CD4-positive, alpha-beta T cell (primary cell): ENCODE data around the gene RANGAP1. TPM values are rescaled to one million over a fixed set of nuclear protein-coding genes. Genes with fewer than 3 reads are reported as not detected.

Experiments
- ATAC-seq: fragments of 200-7000 bp; cut with Tn5 transposase; one replicate; pipeline ENCODE4 v1.10.0; 2022; ENCODE audit warnings: mild to moderate bottlenecking; ENCODE audit not compliant: poor library complexity
- CTCF ChIA-PET: fragments of 350-600 bp; sonication (Branson Sonifier 250); formaldehyde crosslinking; loops from one replicate; lab custom pipeline; 2021; ENCODE audit warnings: antibody characterized with exemption, inconsistent platforms; lab: Charles Lee
- POLR2A ChIA-PET: fragments of 350-600 bp; sonication (Branson Sonifier 250); formaldehyde crosslinking; loops from one replicate; lab custom pipeline; 2021; ENCODE audit warnings: antibody characterized with exemption, inconsistent platforms; lab: Charles Lee
- DNase-seq, 14 experiments: peaks; one replicate each; pipeline ENCODE4 v3.0.0-alpha.2; 2013 to 2020; ENCODE audit warnings: mixed read lengths in 2 of 14
- H3K27ac ChIP-seq, 2 donors: one replicate each; pipeline versions ENCODE4 v1.5.1 to v1.7.0; 2013; ENCODE audit warnings: low read length in 2 of 2, low read depth in 1 of 2, mild to moderate bottlenecking in 1 of 2
- H3K27me3 ChIP-seq, 2 experiments: 1 replicate in 1 of 2; 2 replicates in 1 of 2; pipeline versions ENCODE4 v1.6.1 to v1.7.0; 2013; ENCODE audit warnings: low read length in 2 of 2, control low read depth in 1 of 2, mild to moderate bottlenecking in 1 of 2, moderate library complexity in 1 of 2; ENCODE audit not compliant: insufficient read depth in 2 of 2, control insufficient read depth in 1 of 2
- H3K36me3 ChIP-seq: one replicate; pipeline ENCODE4 v1.6.1; 2013; ENCODE audit warnings: low read length, control low read depth; ENCODE audit not compliant: insufficient read depth
- H3K4me1 ChIP-seq: one replicate; pipeline ENCODE4 v1.6.1; 2013; ENCODE audit warnings: low read length, control low read depth; ENCODE audit not compliant: insufficient read depth
- H3K4me3 ChIP-seq: one replicate; pipeline ENCODE4 v1.5.1; 2013; ENCODE audit warnings: mild to moderate bottlenecking, low read length, moderate library complexity
- H3K9me3 ChIP-seq, 2 experiments: 1 replicate in 1 of 2; 2 replicates in 1 of 2; pipeline versions ENCODE4 v1.6.1 to v1.7.0; 2013; ENCODE audit warnings: low read length in 2 of 2, mild to moderate bottlenecking in 2 of 2, control low read depth in 1 of 2, moderate library complexity in 1 of 2; ENCODE audit not compliant: control insufficient read depth in 1 of 2, insufficient read depth in 1 of 2
- H3K27ac Mint-ChIP-seq: one replicate; pipeline ENCODE4 v1.8.0; 2020; ENCODE audit warnings: mixed read lengths
- H3K27me3 Mint-ChIP-seq: one replicate; pipeline ENCODE4 v1.8.0; 2021; ENCODE audit warnings: mixed read lengths
- H3K36me3 Mint-ChIP-seq: one replicate; pipeline ENCODE4 v1.8.0; 2021; ENCODE audit warnings: low read depth, mixed read lengths
- H3K4me1 Mint-ChIP-seq: one replicate; pipeline ENCODE4 v1.8.0; 2021; ENCODE audit warnings: low read depth, mixed read lengths
- H3K4me3 Mint-ChIP-seq: one replicate; pipeline ENCODE4 v1.8.0; 2020; ENCODE audit warnings: mild to moderate bottlenecking, mixed read lengths
- H3K9me3 Mint-ChIP-seq: one replicate; pipeline ENCODE4 v1.8.0; 2020; ENCODE audit warnings: mixed read lengths
- intact Hi-C, 2 experiments: fragments of 100-400 bp; cut with DNase I in 1 of 2; cut with micrococcal nuclease in 1 of 2; formaldehyde crosslinking; loops; one replicate each; pipeline versions ENCODE4 v1.15.1 to v1.9.0; 2023 to 2025; cut with DNase I, micrococcal nuclease
- total RNA-seq, 174 experiments: library from RNA in 2 of 174; stranded (reverse) in 2 of 174; gene quantifications; one replicate each; pipeline ENCODE4 v1.2.3 and lab custom pipeline; 2021 to 2026
- TF ChIP-seq, protein P1 (sequence below): fragments of 200-600 bp; IDR thresholded peaks from one replicate; pipeline ENCODE4 v1.8.0; 2022; ENCODE audit warnings: antibody characterized with exemption, mild to moderate bottlenecking

The RANGAP1 gene
- total RNA-seq, 2 experiments from 2014 or later, result 163 to 172 TPM

DNA sequence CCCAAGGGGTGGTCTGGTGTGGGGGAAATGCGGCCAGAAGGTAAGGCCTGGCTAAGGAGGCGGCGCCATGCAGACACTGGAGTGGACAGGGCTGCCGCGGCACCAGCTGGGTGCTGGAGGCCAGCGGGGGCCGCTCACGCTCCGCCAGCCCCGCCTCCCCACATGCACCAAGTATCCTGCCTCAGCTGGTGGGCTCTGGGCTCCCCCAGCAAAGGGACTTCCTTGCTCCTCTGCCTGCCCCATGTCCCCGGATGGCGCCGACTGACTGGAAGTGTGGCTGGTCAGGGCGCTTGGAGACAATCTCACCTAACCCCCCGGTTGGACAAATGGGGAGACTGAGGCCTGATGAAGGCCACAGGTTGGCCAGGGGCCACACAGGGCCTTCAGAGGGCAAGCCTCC, 37.7 kb downstream of the RANGAP1 start:
- no peaks in the 10 kb centered on the region for H3K9me3 Mint-ChIP-seq
- H3K4me1 ChIP-seq, result no peaks in the 10 kb centered on the region
- H3K9me3 ChIP-seq, result no peaks in the 10 kb centered on the region
- no peak for DNase-seq
- CTCF ChIA-PET, result no interaction called here
- H3K27me3 ChIP-seq, result no peaks in the 10 kb centered on the region
- H3K36me3 ChIP-seq, result peaks cover 75% of the 10 kb centered on the region
- no peak overlapping the region for H3K27ac ChIP-seq
- TF ChIP-seq, protein P1, sequence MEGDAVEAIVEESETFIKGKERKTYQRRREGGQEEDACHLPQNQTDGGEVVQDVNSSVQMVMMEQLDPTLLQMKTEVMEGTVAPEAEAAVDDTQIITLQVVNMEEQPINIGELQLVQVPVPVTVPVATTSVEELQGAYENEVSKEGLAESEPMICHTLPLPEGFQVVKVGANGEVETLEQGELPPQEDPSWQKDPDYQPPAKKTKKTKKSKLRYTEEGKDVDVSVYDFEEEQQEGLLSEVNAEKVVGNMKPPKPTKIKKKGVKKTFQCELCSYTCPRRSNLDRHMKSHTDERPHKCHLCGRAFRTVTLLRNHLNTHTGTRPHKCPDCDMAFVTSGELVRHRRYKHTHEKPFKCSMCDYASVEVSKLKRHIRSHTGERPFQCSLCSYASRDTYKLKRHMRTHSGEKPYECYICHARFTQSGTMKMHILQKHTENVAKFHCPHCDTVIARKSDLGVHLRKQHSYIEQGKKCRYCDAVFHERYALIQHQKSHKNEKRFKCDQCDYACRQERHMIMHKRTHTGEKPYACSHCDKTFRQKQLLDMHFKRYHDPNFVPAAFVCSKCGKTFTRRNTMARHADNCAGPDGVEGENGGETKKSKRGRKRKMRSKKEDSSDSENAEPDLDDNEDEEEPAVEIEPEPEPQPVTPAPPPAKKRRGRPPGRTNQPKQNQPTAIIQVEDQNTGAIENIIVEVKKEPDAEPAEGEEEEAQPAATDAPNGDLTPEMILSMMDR, result no peak
- H3K27ac Mint-ChIP-seq, result no peak overlapping the region
- no peak overlapping the region for H3K4me3 Mint-ChIP-seq
- intact Hi-C loops, result no loop called here
- H3K27me3 Mint-ChIP-seq, result no peaks in the 10 kb centered on the region
- peaks cover 64% of the 10 kb centered on the region for H3K36me3 Mint-ChIP-seq
- no peak for ATAC-seq
- no peaks in the 10 kb centered on the region for H3K4me1 Mint-ChIP-seq
- H3K4me3 ChIP-seq, result no peak overlapping the region
- POLR2A ChIA-PET, result interaction anchor here (1.6 kb wide), 1 partner anchor 38 kb away, joined by 3 read pairs; the partner anchor contains the start of gene RANGAP1

DNA sequence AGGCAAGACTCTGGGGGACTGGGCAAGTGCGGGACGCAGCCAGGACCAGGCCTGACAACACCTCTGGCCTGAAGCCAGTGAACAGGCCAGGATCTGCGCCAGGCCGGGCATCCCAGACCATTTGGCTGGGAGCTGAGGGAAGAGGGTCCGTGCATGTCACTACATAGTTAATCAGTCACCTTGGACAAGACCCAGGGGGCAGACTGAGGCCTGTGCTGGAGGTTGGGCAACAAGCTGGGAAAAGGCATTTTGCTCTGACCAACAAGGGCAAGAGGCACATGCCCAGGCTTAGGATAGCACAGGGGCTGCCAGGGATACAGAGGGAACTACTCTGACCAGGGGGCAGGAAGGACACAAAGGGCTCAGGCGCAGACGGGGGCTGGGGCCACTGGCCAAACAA, 38.3 kb downstream of the RANGAP1 start:
- no peaks in the 10 kb centered on the region for H3K27me3 Mint-ChIP-seq
- DNase-seq (no peak), ATAC-seq (no peak)
- H3K27ac ChIP-seq, result no peak overlapping the region
- H3K36me3 Mint-ChIP-seq, result peaks cover 58% of the 10 kb centered on the region
- no peaks in the 10 kb centered on the region for H3K4me1 ChIP-seq
- H3K27me3 ChIP-seq, result no peaks in the 10 kb centered on the region
- H3K4me1 Mint-ChIP-seq, result no peaks in the 10 kb centered on the region
- ChIA-PET CTCF (no interaction called here), POLR2A (interaction anchor here (1.6 kb wide), 1 partner anchor 39 kb away, joined by 3 read pairs; the partner anchor contains the start of gene RANGAP1)
- intact Hi-C loops, result no loop called here
- H3K4me3 Mint-ChIP-seq, result no peak overlapping the region
- TF ChIP-seq, protein P1, result no peak
- peaks cover 69% of the 10 kb centered on the region for H3K36me3 ChIP-seq
- H3K9me3 ChIP-seq, result no peaks in the 10 kb centered on the region
- no peak overlapping the region for H3K27ac Mint-ChIP-seq
- H3K9me3 Mint-ChIP-seq, result no peaks in the 10 kb centered on the region
- H3K4me3 ChIP-seq, result no peak overlapping the region

DNA sequence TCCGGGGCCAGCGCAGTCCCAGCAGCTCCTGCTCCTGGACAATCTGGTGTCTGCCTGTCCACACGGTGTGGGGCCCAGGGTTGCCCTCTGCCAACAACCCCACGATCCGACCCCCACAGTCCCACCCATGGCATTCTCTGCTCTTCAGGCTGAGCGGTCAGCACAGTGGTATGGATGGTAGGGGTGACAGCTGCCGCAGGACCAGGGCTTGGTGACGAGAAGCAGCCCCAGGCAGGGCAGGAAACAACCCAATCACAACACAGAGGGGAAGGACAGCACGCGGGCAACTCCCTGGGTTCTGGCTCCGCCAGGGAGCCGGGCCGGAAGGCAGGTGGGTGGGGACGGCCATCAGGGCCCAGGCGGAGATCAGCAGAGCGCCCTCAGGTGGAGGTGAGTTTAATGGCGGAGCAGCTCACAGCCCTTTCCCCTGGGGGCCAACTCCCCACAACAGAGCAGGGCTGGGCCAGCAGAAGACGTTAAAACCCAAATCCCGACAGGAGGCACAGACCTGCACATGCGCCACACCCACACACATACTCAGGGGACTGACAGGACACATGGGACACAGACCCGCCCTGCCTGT, 40.0 kb downstream of the RANGAP1 start:
- intact Hi-C loops, result no loop called here
- H3K27me3 ChIP-seq, result no peaks in the 10 kb centered on the region
- no peak for ATAC-seq
- H3K4me3 Mint-ChIP-seq, result no peak overlapping the region
- H3K36me3 ChIP-seq, result peaks cover 55% of the 10 kb centered on the region
- H3K4me1 ChIP-seq, result no peaks in the 10 kb centered on the region
- H3K27ac ChIP-seq, result no peak overlapping the region
- POLR2A ChIA-PET, result no interaction called here
- DNase-seq, result no peak
- CTCF ChIA-PET, result no interaction called here
- H3K4me3 ChIP-seq, result no peak overlapping the region
- no peaks in the 10 kb centered on the region for H3K27me3 Mint-ChIP-seq
- H3K9me3 Mint-ChIP-seq, result no peaks in the 10 kb centered on the region
- no peaks in the 10 kb centered on the region for H3K9me3 ChIP-seq
- TF ChIP-seq, protein P1, result no peak
- H3K27ac Mint-ChIP-seq, result no peak overlapping the region
- no peaks in the 10 kb centered on the region for H3K4me1 Mint-ChIP-seq
- peaks cover 41% of the 10 kb centered on the region for H3K36me3 Mint-ChIP-seq
